NCI-H2196 (cell line): ENCODE results near the gene AGPAT1.
"Not testable (repeated sequence)": the region's sequence is repeated elsewhere in the genome, so short reads cannot be mapped to it uniquely, and the experiment has no call there.

Source experiments
- DNase-seq: peaks from one replicate; lab custom pipeline; 2025; ENCODE audit not compliant: unreplicated experiment; lab: John Stamatoyannopoulos, UW

AGPAT1 gene

GRCh38 chr6:32187725-32188380, 12.0 kb upstream of the AGPAT1 start:
- not testable (repeated sequence) for DNase-seq

DNA sequence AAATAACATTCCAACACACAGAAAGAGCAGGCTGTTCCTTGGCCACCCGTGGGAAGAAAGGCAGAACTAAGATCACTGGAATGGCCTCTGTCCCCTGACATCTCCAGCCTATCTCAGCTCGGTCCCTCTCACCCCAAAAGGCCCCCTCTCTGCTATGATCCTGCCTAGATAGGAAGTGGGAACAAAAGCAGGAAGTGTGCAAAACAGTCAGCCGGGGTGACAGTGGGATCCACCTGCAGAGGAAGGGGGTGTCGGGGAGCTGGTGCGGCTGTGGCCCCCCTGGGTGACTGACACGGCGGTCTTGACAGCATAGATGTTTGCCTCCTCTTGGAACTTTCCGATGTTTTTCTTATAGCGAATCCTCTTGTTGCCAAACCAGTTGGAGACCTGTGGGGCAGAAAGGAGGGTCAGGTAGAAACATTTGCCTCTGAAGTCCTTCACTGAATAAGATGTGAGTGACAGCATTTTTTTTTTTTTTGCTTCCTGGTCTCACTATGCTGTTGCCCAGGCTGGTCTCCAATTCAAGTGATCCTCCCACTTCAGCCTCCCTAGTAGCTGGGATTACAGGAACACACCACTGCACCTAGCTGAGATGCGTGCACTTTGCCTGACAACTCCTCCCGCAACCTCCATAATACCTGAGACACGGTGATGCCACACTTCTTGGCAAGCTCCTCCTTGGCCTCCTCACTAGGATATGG, 11.3 kb upstream of the AGPAT1 start:
- DNase-seq: no peak

DNA sequence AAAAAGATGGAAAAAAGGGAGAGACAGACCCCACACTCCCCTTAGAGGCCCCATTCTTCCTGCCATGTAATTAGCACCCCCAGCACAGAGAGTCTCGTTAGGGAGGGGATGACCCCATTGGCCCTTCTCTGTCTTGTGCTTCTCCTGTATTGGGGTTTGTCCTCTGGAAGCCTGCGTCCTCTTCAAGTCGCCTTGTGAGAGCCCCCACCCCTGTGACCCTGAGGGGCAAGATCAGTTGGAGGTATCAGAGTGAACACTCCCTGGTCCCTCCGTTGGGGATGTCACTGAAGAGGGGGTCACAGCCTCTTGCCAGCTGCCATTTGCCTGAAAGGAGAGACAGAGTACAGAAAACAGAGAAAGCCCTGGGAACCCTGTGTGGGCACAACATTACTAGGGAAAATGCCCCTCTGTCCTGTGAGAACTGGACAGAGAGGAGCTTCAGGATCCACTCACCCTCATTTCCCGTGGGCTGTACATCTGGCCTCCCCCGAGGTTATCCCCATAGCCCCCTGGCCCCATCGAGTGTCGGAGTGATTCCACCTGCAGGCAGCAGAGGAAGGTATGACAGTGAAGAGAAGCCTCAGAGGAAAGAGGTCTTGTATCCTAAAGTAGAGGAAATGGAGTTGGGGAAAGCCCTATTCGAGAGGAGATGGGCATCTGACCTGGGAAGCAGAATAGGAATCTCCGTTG, 10.4 kb upstream of the AGPAT1 start:
- not testable (repeated sequence) for DNase-seq

- peak; percentile 17 for DNase-seq
Measured at GRCh38 chr6:32185681-32186131, 9.8 kb upstream of the AGPAT1 start.

DNA sequence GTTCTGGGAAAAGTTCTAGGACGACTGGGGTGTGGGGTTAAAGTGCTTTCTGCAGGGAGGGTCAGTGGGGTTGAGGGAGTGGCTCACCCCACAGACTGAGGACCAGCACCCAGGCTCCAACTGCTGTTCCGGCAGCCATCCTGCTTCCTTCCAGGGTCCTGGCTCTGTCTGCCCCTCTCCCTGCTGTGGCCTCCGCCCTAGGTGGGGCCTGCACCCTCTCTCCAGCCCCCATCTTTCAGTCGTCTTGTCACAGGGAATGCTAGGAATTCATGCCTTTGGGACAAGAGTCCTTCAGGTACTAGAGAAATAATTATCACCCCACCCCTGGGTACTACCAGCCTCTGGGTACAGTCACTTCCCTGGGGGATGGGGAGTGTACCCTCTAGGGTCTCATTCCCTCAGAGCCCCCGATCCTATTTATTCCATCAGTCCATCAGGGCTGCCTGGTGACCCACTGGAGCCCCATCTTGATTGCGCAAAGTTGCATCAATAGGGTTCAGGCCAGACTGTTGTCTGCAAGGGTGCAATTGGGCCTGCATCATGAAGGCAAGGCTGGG, 8.3 kb upstream of the AGPAT1 start, which contains the start of gene AGER:
Gene AGER, minus strand, starts transcription at position 170 of the 557 bp plus-strand sequence. Its CDS starts 31 bp downstream, at position 139.
- DNase-seq: no peak

DNA sequence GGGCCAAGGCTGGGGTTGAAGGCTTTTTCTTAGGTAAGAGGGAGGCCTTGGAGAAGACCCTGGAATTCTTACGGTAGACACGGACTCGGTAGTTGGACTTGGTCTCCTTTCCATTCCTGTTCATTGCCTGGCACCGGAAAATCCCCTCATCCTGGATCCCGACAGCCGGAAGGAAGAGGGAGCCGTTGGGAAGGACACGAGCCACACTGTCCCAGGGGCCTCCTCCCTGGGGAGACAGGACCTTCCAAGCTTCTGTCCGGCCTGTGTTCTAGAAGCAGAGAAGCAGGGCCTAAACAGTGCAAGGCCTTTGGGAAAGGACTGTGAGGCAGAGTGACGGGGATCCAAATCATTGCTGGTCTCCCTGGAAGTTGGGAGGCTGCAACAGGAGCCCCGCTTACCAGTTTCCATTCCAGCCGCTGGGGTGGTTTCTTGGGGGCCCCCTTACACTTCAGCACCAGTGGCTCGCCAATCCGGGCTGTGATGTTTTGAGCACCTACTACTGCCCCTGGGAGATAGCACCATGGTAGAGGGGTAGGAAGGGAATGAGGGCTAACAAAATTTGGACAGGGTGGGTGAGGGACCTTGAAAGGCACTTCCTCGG, 7.7 kb upstream of the AGPAT1 start:
- no peak for DNase-seq

- no peak for DNase-seq
Measured at GRCh38 chr6:32183030-32183429, 7.1 kb upstream of the AGPAT1 start.

DNA sequence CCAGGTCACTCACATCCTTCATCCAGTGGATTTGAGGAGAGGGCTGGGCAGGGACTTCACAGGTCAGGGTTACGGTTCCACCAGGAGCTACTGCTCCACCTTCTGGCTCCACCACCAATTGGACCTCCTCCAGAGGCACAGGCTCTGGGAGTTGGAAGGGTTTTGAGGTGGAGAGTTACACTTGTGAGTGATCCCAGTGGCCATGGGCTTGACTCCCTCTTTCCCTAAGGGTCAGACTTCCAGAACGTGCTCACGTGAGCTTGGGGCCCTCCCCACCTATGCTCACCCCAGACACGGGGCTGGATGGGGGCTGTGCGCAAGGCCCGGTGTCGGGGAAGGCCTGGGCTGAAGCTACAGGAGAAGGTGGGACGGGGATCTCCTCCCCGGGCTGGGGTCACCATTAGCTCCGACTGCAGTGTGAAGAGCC, 6.7 kb upstream of the AGPAT1 start:
- no peak for DNase-seq

DNA sequence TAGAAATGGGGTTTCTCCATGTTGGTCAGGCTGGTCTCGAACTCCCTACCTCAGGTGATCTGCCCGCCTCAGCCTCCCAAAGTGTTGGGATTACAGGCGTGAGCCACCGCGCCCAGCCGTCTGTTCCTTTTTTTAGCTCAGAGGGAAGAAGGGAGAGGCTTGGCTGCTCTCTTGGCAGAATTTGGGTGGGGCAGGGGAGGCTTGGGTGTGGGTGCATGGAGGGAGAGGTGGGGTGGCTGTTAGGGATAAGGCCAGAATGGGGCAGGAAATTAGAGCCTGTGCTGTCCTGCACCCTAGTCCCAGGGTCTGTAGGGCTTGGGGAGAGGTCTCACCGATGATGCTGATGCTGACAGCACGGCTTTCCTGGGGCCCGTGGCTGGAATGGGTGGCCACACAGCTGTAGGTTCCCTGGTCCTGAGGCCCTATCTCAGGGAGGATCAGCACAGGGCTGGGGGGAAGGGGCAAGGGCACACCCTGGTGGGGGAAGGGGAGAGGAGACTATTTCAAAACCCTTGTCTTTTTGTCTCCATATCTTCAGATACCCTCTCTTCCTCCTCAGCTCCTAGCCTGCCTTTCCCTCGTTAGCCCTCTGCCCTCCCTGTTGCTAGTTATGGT, 6.1 kb upstream of the AGPAT1 start:
- DNase-seq: no peak

DNA sequence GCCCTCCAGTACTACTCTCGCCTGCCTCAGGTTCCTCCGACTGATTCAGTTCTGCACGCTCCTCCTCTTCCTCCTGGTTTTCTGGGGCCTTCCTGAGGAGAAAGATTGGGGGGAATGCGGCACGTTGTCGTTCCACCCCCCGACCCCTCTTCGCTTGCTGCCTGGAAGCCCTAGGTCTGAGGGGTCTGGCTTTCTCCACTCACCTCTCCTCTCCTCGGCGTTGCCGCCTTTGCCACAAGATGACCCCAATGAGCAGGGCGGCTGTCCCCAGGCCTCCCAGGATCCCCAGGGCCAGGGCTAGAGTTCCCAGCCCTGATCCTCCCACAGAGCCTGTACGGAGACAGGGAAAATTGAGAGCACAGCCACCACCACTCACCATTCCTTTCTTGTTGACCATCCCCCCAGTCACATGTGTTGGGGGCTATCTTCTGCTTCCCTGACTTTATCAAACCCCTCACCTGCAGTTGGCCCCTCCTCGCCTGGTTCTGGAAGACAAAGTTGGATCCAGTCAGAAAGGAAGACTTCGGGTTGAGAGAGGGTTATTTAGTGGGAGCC, 5.3 kb upstream of the AGPAT1 start:
- no peak for DNase-seq

- no peak for DNase-seq
Measured at GRCh38 chr6:32179766-32180405, 4.0 kb upstream of the AGPAT1 start.

- no peak for DNase-seq
Measured at GRCh38 chr6:32178547-32179440, 2.9 kb upstream of the AGPAT1 start.

DNA sequence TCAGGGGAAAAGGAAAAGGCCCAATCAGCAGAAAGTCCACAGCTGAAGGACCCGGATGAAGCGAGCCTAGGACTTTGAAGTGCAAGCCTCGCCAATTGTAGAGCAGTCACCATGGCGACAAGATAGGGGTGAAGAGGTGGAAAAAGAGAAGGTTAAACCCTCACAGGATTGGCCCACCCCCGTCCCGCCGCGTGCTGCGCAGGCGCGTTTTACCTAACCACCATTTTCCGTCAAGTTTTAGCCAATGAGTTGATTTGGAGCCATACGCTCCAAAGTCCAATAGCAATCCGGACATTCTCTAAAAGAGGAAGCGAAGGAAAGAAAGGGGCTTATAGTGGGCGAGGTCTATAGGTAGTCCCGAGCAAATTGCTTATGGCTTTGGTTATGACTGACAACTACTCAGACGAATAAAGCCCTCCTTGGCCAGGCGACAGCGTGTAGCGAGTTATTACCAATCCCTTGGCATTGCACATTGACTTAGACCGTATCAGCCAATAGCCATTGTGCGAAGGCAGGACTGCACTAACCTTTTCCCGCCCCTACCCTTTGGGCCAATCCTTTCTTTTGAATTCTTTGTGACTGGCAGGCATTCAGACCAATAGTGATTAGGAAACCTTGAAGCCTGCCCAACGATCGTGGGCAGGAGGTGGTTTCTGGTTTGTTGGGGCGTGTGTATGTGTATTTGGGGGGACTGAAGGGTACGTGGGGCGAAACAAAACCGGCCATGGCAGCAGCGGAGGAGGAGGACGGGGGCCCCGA, 2.1 kb upstream of the AGPAT1 start, which contains the start of gene RNF5:
Gene RNF5, plus strand, starts transcription at position 618 of the 759 bp plus-strand sequence. Its CDS starts 107 bp downstream, at position 725.
- DNase-seq: peak; percentile 99

DNA sequence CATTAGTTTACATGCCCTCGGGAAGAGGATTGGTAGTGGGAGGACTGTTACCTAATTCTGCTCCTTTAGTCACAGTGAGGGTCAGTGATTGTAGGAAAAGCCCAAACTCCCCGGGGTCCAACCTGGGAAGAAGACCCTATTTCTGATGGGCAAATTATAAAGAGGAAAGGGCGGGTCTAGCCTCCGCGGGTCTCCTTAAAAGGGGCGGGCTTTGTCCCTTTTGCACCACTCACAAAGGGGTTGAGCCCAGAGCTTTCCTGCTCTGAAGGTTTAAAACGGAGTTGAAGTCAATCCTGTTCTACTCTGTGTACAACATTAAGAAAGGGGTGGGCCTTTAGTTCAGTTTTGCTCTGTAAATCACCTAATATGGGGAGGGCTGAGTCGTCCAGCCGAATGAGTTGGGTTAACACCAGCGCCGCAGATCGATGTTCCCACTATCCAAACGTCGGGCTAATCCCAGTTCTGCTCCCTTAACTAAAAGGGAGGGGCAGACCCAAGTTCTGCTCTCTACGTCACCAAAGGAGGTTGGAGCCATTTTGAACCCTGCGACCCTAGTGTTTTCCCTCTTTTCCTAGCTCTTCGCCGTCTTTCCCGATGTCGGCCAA, 1.4 kb upstream of the AGPAT1 start:
- peak; percentile 85 for DNase-seq

DNA sequence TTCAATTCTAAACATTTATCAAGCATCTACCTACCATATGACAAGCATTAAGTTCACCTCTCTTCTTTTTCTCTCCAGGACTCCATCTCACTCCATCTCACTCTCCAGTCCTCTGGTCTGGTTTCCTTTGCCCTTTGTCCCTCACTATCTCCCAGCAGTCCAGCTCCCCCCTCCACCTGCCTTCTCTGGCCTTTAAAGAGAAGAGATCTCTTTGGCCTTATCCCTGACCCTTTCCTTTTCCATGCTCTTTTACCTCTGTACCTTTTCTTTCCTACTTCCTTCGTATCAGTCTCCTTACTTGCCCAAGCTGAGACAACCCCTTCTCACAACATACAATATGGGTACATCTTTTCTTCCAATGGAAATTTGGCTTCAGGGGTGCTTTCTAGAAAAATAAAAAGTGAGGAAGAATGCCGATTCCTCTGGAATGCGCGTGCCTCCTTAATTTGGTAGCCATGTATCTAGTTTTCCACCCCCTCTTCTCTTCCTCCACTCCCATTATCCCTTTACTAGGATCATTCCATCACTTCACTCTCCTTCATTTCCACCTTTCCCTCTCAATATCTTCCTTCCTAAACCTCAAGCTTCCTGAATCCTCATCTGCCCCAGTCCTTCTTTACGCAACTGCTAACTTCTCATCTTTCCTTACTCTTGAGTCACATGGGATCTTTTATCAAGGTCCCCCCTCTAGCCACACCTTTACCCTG, 745 bp upstream of the AGPAT1 start:
- peak; percentile 68 for DNase-seq

GRCh38 chr6:32175322-32175710, 568 bp downstream of the AGPAT1 start:
- DNase-seq: no peak

DNA sequence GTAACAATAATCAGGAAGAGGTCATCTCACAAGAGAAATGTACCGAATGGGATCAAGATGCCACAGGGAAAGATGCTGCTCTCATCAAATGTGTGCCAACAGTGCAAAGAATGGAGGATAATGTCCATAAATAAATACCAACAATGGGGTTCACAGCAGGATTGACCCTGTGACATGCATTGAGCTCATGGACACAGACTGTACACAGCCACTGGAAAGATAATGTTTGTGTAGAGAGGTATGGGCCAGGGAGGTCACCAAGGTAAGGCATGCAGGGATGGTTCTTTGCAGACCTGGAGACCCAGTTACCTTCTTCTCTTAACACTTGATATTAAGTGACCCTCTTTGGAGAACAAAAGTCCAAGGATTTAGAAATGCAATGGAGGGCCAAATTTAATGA, 1.5 kb downstream of the AGPAT1 start:
- no peak for DNase-seq
